ENCODE results near the gene CCNY.

Gene CCNY

DNA sequence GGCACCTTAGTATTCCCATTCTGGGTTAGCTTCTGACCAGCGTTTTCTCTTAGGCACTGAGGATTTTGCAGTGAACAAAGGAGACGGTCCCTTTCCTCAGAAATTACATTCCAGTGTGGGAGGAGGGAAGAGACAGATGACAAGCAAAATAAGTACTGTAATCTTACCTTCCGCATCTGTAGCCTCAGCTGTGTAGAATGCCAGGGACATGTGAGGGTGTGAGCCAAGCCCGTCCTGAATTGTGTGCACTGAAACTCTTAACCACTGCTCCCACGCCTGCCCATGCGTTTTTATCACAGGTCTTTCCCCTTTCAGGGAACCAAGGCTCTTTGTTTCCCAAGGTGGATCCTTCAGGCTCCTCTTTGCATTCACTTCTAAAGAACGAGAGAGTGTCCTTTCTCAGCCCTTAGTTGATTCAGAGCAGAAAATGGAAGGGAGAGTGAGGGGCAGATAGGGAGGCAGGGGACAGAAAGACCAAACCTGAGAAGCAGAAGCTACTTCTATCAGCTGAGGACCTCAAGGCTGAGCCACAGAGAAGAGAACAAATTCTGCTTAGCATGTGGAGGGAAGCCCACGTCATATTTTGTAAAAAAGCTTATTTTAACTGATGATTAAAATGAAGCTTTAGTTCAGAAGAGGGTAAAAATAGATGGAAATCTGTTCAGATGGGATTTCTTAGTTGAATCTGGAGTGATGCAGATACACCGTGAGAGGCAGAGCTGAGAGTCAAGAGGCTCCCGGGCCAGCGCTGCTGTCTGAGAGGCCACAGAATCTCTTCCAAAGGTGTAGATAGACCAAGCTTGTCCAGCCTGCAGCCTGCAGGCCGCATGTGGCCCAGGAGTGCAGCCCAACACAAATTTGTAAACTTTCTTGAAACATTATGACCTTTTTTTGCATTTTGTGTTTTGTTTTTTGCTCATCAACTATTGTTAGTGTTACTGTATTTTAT lies 122.5 kb downstream of the CCNY start:
- no peak for FAIRE-seq

DNA sequence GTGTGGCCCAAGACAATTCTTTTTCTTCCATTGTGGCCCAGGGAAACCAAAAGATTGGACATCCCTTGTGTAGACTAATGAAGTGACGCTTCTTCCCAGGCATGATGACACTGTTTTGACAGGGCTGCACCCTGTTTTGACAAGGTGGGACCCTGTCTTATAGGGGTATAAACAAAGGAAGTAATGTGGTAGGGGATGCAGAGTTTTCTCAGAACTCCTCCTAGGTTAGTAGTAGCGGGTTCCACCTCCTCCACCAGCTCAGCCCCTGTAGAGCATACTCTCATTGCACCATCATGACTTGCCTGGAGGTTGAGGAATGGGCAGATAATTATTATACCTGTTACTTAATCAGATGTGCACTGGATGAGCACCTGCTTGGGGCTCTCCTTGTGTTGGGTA lies 123.1 kb downstream of the CCNY start:
- no peak for FAIRE-seq

DNA sequence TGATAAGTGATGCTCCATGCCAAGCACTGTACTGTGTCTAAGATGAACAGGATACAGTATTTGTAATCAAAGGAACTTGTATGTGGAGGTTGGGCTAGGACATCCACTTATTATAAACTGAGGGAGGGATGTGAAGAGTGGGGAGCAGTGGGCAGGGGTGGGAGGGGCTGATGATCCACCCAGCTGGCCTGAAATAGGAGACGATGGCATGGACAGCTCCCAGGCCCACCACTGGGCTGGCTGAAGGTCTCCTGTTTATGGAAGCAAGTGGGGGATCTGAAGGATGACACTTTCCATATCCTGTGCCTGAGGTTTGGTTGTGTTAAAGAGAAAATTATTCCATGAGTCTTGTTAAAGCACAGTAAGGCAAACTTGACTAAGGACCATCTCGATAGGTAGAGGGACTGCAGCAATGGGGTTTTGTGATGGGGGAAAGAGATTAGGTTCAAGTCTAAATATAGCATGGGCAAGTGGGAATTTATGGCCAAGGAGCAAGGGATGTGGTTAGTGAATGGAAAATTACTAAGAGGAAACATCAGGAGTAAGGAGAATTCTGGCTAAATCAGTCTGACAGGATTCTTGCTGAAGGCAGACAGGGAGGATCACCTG lies 124.6 kb downstream of the CCNY start:
- FAIRE-seq = no peak

- no peak for FAIRE-seq
Measured at GRCh38 chr10:35462491-35462934, 126.2 kb downstream of the CCNY start.

GRCh38 chr10:35463105-35463867 lies 127.0 kb downstream of the CCNY start:
- no peak for FAIRE-seq

GRCh38 chr10:35463878-35464277 lies 127.6 kb downstream of the CCNY start:
- FAIRE-seq = no peak

DNA sequence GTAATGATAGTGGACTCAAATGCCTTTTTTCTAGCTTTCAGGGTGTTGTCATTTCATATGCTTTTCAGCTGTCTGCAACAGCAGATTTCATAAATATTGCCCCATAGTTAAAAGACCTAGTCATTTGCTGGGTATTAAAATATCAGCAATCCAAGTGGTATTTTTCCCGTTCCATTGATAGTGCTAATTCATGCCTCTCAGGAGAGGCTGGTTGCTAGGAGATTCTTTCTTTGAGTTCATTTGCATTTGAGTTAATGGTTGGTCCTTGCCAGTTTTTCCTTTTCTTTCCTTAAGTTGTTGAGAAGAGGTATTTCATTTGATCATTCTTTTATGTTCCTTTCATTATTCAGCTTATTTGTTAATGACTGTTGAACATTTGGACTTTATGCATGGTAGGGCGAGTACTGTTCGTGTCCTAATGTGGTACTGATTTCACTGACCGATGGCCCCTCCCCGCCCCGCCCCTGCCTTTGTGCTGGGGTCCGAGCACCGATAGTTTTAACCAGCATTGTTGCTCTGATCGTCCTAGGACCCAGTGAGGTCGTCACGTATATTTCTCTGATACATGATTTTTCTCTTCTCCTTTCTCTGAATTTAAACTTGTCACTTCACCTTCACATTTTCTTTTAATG lies 128.6 kb downstream of the CCNY start:
- no peak for FAIRE-seq

GRCh38 chr10:35465673-35466072 lies 129.4 kb downstream of the CCNY start:
- no peak for FAIRE-seq

DNA sequence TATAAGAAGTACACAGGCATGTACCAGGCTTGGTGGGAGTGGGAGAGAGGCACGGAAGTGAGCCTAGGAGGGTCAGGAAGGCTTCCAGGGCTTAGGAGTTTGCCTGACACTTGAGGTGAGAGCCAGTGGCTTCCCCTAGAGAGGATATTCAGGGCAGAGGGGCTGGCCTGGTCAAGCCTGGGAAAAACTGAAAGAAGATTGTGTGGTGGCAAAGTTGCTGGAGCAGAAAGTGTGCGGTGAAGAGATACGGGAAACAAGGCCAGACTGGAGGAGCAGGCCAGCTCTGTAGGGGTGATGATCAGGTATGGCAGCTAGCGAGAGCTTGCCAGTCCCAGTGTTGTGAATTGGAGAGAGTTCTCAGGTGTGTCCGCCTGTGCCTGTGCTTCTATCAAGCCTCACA lies 129.9 kb downstream of the CCNY start:
- FAIRE-seq = no peak

DNA sequence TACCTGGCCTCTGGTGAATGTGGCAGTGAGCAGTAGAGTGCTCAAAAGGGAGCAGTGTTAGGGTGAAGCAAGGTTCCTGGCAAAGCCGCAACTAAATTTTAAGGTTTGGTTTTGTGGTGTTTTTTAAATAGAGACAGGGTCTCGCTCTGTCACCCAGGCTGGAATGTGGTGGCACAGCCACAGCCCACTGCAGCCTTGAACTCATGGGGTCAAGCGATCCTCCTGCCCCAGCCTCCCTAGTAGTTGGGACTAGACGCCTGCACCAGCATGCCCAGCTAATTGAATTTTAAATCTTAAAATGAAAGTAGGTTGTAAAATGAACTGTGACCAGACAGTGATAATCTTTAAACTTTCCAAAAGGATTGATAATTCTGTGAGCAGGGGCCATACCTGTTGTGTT lies 130.4 kb downstream of the CCNY start:
- FAIRE-seq = no peak

GRCh38 chr10:35467186-35467585 lies 130.9 kb downstream of the CCNY start:
- FAIRE-seq = no peak

DNA sequence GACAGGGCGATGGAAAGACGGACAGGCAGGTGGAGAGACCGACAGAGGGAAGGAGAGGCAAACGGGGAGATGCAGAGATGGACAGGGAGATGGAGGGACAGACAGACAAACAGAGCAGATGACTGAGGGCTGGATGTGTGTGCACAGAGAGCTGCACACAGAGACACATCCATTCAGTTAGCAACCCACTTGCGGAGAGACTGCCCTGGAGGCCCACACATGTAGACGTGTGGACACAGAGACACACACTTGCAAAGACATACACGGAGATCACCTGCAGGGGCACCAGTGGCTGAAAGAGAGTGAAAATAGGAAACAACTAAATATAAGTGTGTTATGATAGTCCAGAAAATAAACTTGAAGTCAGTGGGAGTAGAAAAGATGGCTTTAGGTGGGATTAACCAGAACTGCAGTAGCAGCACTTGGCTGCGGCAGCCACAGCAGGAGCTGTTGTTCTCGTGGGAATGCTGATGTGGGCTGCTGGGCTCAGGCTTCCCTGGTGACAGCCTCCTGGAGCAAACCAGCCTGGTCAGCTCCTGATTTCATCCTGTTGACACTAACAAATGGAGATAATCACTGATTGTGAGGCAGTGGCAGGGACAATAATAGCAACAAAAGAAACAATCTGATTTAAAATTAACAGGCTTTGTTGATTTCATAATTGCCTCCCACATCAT lies 134.1 kb downstream of the CCNY start:
- no peak for FAIRE-seq

DNA sequence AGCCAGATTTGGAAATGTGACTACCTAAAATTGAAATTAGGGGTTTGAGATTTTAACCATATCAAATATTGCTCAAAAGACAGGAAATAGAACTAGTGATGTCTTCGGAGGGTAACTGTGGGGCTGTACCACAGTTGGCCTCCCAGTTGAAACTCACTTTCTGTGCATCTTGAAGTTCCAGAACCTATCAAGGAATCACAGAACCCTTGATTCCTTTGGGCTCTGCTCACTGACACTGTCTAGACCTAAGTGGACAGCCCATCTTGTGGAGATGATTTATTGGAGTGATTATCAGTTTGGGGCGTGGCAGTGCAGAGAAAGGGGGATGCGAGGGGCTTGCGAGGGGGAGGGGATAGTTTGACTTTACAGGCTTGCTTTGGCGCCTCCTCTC lies 134.6 kb downstream of the CCNY start:
- FAIRE-seq = no peak

- no peak for FAIRE-seq
Measured at GRCh38 chr10:35471435-35471834, 135.1 kb downstream of the CCNY start.

- FAIRE-seq = no peak
Measured at GRCh38 chr10:35480142-35480541, 143.8 kb downstream of the CCNY start.

DNA sequence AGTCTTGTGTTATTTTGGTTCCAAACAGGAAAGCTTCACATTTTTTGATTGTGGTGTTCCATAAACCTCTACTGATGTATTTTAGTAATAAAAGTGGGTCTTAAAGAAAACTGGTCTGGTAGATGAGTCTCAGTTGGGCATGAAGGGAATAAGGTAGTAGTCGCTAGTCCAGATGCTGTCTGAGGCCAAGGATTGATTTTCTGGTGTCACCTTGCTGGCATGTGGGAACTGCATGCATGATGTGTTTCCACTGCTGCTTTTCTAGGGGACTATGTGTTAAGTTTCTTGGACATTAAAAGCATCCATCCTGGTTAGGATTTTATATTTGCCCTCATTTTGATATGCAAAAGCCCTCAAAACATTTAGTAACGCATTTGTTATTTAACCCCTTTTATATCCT lies 145.1 kb downstream of the CCNY start:
- FAIRE-seq = no peak

DNA sequence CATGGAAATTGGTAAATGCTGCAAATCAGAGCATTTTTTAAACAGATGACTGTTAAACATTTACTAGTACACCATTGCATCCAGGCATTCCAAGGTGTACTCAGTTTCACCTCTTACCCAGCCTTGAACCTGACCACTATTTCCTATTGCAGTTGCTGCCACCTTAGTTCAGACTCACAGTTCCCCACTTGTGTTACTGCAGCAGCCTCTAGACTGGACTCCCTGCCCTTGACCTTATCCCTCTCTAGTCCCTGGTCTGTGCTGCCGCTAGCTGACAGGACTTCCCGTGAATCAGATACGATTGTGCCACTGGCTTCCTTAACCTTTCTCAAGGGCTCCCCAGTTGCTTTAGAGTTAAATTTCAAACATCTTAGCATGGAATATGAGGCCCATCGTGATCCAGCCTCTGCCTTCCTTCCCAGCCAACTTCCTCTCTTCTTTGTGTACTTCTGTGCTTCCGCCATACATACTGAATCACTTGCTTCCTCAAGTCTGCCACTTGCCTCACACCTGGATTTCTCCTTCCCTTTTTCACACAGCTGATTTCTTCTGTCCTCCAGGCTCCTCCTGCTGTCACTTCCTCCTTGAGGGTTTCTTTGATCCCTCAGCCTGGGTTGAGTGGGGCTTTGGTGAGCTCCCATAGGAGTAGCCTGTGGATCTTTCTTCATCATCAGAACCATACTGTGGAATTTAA lies 150.1 kb downstream of the CCNY start:
- no peak for FAIRE-seq

DNA sequence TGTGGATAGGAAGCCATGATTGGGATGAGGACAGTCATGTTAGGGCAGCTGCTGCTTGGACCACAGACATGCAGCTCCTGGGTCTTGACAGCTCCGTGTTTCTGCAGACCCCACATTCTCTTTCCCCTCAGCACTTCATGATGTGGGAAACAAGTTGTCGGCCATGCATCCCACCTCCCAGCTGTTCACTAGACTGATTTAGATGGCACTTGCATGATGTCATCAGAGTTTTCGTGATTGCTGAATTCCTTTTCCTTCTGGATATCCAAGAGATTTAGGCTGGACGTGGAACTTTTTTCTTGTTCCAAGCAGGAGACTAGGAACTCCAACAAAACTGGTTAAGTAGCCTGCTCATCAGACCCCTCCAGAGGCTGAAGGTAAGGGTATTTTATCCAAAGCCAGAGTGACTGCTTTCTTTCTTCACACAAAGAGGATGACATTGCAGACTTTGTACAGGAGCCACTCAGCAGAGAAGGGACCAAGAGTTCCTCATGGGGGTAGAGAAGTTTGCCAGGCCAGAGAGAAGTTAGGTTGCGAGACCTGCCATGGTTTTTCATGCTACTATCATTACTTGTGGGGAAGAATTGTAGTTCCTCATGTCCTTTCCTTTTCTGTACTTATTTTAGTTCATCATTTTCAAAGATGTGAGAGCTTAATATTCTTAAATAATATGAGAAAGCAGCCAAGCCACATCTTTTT lies 151.2 kb downstream of the CCNY start:
- no peak for FAIRE-seq

DNA sequence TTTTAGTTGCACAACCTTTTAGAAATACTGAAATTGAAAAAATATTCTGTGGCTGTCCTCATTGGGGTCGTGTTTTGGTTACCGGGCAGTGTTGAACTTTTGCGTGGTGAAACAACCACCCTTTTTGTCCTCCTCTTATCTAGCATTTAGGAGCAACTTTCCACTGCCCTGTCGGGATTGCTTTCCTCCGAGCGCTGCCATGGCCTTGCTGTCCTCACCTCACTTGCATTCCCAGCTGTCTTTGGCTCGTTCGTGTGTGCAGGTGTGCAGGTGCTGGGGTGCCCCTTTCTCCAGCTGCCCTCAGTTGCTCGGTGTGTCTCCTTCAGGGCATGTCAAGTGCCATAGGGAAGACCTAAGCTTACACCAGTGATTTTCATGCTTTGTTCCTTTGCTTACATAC lies 151.9 kb downstream of the CCNY start:
- FAIRE-seq = no peak

DNA sequence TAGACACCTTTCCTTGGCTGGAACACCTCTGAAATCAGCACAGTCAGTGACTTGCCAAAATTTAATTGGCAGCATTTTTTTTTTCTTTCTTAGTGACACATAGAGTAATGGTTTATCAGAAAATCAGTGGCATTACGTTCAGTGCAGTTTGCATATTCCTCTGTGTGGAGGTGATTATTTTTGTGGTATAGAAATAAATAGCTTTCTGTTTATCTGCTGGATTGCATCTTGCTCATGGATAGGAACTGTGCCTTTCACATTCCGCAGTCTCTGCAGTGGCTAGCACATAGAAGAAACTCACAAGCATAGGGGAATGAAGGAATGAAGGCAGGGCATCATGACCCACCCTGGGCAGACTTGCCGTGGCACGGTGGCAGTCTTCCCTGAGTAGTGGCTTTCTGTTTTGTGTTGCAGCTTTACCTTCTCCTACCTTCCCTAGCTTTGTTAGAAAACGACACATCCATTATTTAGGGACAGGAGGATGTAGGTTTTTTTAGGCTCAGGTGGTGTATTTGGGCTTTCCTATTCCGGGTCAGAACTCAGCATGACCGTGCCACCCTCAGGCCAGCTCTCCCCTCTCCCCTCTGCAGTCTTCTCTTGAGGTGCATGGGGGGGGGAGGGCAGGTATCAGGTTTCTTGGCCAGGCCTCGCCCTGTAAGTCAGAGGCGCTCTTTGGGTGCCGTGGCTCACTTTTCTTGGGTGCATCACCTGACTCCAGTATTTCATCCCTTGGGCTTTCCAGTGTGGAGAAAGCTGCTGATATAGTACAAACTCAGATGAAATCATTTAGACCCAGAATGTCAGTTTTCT lies 156.3 kb downstream of the CCNY start:
- FAIRE-seq = no peak

All from G401.6 (cell line).